ENCODE results near the gene PAMR1. TPM values are rescaled to one million over a fixed set of nuclear protein-coding genes. Genes with fewer than 3 reads are reported as not detected.

Gene PAMR1
- total RNA-seq, 1 donor from 2014 or later: 12.9 TPM

GRCh38 chr11:35515224-35515623 is 10.2 kb downstream of the PAMR1 start:
- no peak overlapping the region for H3K27ac ChIP-seq (replicated peaks)
- no peak overlapping the region for H3K4me3 ChIP-seq
- intact Hi-C loops (cut with micrococcal nuclease): no loop called here
- H3K27me3 ChIP-seq (ENCODE audit: low read depth): peaks cover 79% of the 10 kb centered on the region
- H3K36me3 ChIP-seq: no peaks in the 10 kb centered on the region
- H3K9me3 ChIP-seq (replicated peaks): no peaks in the 10 kb centered on the region
- no peaks in the 10 kb centered on the region for H3K4me1 ChIP-seq
- no peak for TF ChIP-seq CTCF (IDR thresholded peaks at IDR 0.05; ENCODE audit: borderline replicate concordance)
- no peak for DNase-seq

- intact Hi-C loops (cut with micrococcal nuclease): no loop called here
- no peak for TF ChIP-seq CTCF (IDR thresholded peaks at IDR 0.05; ENCODE audit: borderline replicate concordance)
- no peak for DNase-seq
Measured at GRCh38 chr11:35514481-35514880, 10.9 kb downstream of the PAMR1 start.

GRCh38 chr11:35511666-35512065 is 13.8 kb downstream of the PAMR1 start:
- intact Hi-C loops (cut with micrococcal nuclease): no loop called here
- no peak for DNase-seq
- Histone ChIP-seq H3K4me1 (no peaks in the 10 kb centered on the region), H3K4me3 (no peak overlapping the region), H3K9me3 (replicated peaks) (peaks cover 24% of the 10 kb centered on the region), H3K27ac (replicated peaks) (no peak overlapping the region), H3K36me3 (no peaks in the 10 kb centered on the region), H3K27me3 (ENCODE audit: low read depth) (peaks cover 54% of the 10 kb centered on the region)
- TF ChIP-seq CTCF (IDR thresholded peaks at IDR 0.05; ENCODE audit: borderline replicate concordance): no peak

More at GRCh38 chr11:35514481-35514880, 10.9 kb downstream of the PAMR1 start:
- Histone ChIP-seq H3K36me3 (no peaks in the 10 kb centered on the region), H3K27ac (replicated peaks) (no peak overlapping the region), H3K4me1 (no peaks in the 10 kb centered on the region), H3K9me3 (replicated peaks) (no peaks in the 10 kb centered on the region), H3K27me3 (ENCODE audit: low read depth) (peaks cover 72% of the 10 kb centered on the region), H3K4me3 (no peak overlapping the region)

GRCh38 chr11:35507688-35508087 is 17.7 kb downstream of the PAMR1 start:
- Histone ChIP-seq H3K27ac (replicated peaks) (no peak overlapping the region), H3K4me3 (no peak overlapping the region), H3K27me3 (ENCODE audit: low read depth) (peaks cover 16% of the 10 kb centered on the region), H3K9me3 (replicated peaks) (peaks cover 52% of the 10 kb centered on the region), H3K36me3 (no peaks in the 10 kb centered on the region), H3K4me1 (no peaks in the 10 kb centered on the region)
- DNase-seq: no peak
- intact Hi-C loops (cut with micrococcal nuclease): no loop called here
- no peak for TF ChIP-seq CTCF (IDR thresholded peaks at IDR 0.05; ENCODE audit: borderline replicate concordance)

- Histone ChIP-seq H3K27me3 (ENCODE audit: low read depth) (no peaks in the 10 kb centered on the region), H3K36me3 (no peaks in the 10 kb centered on the region), H3K9me3 (replicated peaks) (peaks cover 30% of the 10 kb centered on the region), H3K27ac (replicated peaks) (no peak overlapping the region), H3K4me1 (no peaks in the 10 kb centered on the region), H3K4me3 (no peak overlapping the region)
- DNase-seq: no peak
- no peak for TF ChIP-seq CTCF (IDR thresholded peaks at IDR 0.05; ENCODE audit: borderline replicate concordance)
- intact Hi-C loops (cut with micrococcal nuclease): no loop called here
Measured at GRCh38 chr11:35501776-35502175, 23.6 kb downstream of the PAMR1 start.

- intact Hi-C loops (cut with micrococcal nuclease): no loop called here
- TF ChIP-seq CTCF (IDR thresholded peaks at IDR 0.05; ENCODE audit: borderline replicate concordance): no peak
- no peaks in the 10 kb centered on the region for H3K4me1 ChIP-seq
- no peaks in the 10 kb centered on the region for H3K36me3 ChIP-seq
- peaks cover 20% of the 10 kb centered on the region for H3K9me3 ChIP-seq (replicated peaks)
- no peak for DNase-seq
- H3K27me3 ChIP-seq (ENCODE audit: low read depth): no peaks in the 10 kb centered on the region
- no peak overlapping the region for H3K27ac ChIP-seq (replicated peaks)
- H3K4me3 ChIP-seq: no peak overlapping the region
Measured at GRCh38 chr11:35500744-35501143, 24.7 kb downstream of the PAMR1 start.

All from left ventricle myocardium inferior (tissue), 1 donor.